Stimulated activated CD4-positive, alpha-beta T cell treated with anti-CD3 and anti-CD28 coated beads, Interleukin-4, amount 100 ng/mL, for 24 hours (primary cell): ENCODE measurements around the gene SCN3A.

Experiments
- DNase-seq: peaks from one replicate; pipeline ENCODE4 v3.0.0-alpha.2; 2020

Gene SCN3A

DNA sequence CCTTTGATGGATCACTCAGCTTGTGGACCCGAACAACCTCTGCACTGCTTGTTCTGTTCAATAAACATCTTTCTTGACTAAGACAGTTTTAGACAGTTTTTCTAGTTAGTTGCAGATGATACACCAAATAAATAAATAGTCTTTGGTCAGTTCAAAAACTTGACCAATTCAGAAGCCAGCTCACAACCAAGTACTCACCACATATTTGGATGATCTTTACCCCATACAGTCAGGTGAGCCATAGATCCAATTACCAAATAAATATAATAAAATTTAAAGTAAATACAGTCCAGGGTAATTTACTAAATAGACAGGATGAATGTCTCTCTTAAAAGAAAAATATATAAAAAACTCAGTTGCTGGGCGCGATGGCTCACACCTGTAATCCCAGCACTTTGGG lies 18.2 kb downstream of the SCN3A start:
- DNase-seq, result no peak

DNA sequence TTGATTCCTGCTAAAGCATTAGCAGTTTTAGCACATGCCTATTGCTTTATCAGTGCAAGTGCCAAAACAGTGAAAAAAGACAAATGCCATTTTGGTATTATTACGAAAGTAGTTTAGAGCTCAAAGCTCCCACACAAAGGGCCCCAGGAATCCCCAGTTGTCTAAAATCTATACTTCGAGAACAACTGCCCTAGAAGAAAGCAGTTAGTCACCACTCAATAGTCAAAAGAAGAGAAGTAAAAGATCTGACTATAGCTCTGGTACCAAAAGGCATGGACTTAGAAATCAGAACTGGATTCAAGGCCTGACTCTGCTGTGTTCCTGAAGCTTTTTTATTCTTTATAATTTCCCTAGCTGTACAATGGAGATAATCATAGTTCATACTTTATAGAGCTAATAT lies 21.8 kb downstream of the SCN3A start:
- no peak for DNase-seq

GRCh38 chr2:165176780-165177179 lies 27.1 kb downstream of the SCN3A start:
- DNase-seq, result no peak

DNA sequence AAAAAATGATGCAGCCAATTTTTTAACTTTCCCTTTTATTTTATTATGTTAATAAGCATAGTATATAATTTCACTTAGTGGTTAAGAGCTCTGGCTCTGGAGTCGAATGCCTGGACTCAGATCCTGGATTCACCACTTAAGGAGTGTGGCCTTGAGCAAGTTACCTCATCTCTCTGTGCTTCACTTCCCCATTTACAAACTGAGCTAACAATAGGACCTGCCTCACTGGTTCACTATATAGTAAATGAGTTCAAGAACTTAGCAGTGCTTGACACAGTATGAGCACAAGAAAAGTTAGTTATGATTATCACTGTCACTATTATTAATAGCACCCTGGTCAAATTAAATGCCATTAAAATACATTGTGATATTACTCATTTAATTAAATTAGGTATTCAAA lies 30.6 kb downstream of the SCN3A start:
- DNase-seq, result no peak

GRCh38 chr2:165164201-165164600 lies 39.6 kb downstream of the SCN3A start:
- no peak for DNase-seq

GRCh38 chr2:165163761-165164160 lies 40.1 kb downstream of the SCN3A start:
- no peak for DNase-seq

DNA sequence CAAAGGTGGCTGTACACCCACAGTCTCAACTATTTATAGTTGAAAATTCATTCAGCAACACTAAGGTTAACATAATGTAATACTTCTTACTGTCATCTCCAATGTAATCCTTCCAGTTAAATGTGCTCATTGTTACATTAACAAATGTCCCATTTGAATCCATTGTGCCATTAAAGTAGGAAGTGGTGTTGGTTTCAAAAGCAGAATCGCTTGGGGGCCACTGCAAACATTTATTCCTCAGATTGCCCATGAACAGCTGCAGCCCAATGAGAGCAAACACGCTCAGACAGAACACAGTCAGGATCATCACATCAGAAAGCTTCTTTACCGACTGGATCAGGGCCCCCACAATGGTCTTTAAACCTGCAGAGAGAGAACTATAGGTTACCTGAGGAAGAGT lies 41.4 kb downstream of the SCN3A start:
- DNase-seq, result no peak

DNA sequence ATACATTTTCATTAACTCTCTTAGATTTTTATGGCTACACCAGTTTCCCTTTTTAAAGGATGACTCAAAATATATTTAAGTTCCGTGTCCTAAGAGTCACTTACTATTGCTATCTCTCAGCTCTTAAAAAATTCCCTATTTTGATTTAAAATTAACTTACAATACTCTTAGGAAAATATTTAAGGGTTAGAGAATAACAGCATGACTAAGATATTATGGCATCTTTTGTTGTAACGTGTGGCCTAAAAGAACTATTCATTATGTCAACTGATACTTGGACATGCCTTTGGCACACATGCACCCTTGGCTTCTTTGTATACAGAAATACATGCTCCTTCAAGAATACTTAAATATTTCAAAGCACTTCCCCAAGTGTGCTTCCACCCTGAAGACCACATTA lies 42.3 kb downstream of the SCN3A start:
- no peak for DNase-seq

- DNase-seq, result no peak
These were observed 46.7 kb downstream of the SCN3A start for GRCh38 chr2:165157160-165157559.

- DNase-seq, result no peak
These were observed 48.7 kb downstream of the SCN3A start for GRCh38 chr2:165155152-165155551.

DNA sequence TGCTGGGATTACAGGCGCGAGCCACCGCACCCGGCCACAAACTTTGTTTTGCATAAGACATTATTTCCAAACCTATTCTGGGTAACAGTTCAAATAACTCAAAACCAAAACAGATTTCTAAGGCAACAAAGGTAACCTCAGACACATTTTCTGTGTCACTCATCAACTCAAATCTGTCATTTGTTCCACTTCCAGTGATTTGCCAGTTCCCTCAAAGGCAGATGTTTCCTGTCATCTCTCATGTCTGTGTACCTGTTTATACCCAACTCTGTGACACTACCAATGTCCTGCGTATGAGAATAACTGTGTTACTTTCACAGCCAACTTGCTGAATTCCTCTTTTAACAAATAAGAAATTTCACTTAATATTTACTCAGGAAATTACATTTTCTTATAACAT lies 54.4 kb downstream of the SCN3A start:
- no peak for DNase-seq

GRCh38 chr2:165147186-165148045 lies 56.4 kb downstream of the SCN3A start:
- no peak for DNase-seq

DNA sequence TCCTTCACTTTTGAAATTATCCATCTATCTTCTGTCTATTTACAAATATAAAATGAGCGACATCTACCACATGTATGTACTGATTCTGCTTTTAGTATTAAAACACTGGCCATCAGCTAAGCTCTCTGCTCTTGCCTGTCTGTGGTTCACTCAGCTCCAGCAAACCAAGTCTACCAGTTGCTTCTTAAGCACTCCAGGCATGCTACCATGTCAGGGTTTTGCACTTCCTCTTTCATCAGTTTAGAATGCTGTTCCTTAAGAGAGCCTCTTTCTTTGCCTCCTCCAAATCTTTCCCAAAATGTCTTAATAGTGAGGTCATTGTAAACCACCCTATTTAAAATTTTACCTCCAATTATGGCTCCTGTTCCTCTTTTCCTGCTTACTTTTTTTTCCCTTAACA lies 59.5 kb downstream of the SCN3A start:
- DNase-seq, result no peak

- no peak for DNase-seq
These were observed 62.1 kb downstream of the SCN3A start for GRCh38 chr2:165141601-165142354.

- DNase-seq, result no peak
These were observed 77.6 kb downstream of the SCN3A start for GRCh38 chr2:165126244-165126643.

DNA sequence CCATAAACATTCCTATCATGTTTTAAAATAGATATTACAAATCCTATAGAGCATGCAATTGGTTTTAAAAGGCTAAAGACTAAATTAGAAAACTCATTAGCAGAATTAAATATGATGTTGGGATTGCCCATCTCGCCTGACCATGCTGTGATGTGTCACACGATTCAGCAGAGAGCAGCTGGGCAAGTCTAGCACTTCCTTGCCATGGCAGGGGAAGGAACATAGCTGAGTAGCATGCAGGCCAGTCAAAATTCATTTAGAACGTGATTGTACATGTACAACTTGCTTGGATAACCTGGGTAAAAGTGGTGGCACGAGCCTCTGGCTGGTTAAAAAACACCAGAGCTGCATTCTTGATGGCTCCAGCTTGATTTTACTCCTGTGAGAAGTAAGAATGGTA lies 81.3 kb downstream of the SCN3A start:
- no peak for DNase-seq

DNA sequence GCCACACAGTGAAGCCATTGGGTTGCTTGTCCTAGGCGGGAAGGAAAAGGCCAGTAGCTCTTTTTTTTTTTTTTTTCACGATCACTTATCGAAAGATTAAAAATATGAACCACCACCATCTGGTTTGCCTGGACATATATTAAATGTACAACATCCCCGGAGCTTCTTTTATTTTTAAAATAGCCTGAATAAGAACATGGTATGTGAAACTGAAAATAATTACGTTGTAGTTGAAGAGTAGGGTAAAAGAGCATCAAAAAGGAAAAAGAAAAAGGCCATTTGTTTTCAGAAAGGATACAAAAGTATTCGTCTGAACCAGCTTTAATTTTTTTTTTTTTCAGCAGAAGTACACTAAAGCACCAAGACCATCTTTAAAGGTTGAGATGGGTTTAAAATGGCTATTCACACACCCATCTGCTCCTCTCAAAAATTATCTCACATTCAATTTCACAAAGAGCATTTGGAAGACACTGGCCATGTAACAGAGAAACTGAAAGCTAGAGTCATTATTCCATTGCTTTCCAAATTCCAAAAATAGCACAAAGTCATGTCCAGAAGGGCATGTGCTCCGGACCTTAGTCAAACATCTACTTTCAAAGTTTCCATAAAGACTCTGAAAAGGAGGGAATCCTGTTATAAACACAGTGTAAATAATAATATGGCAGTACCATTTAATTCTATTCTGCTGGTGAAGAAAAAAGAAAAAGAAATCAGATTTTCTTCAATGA lies 82.9 kb downstream of the SCN3A start:
- DNase-seq, result no peak

- DNase-seq, result no peak
These were observed 88.6 kb downstream of the SCN3A start for GRCh38 chr2:165115258-165115657.

DNA sequence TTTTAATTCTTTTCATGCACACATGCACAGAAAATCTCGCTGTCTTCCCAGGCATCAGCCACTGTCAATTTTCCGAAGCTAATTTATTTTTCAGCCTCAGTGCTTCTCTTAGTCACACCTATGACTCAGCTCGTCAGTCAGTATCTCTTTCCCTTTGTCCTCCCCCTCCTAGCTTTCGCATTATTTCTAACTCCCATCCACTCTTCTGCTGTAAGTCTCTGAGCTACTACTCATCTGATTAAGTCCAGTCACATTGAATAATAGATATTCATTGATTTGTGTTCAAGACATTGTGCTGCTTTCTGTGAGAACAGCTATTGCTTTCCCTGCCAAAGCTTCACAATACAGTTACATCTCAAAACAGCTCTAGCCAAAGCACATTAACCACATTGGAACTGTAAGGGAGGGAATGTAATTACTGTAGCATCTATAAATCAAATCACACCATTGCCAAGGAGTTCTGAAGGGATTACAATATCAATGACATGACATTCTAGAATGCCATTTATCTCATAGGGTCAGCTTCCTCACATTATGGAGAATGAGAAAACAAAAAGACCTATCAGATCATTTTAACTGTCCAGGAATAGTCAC lies 89.4 kb downstream of the SCN3A start:
- DNase-seq, result no peak

DNA sequence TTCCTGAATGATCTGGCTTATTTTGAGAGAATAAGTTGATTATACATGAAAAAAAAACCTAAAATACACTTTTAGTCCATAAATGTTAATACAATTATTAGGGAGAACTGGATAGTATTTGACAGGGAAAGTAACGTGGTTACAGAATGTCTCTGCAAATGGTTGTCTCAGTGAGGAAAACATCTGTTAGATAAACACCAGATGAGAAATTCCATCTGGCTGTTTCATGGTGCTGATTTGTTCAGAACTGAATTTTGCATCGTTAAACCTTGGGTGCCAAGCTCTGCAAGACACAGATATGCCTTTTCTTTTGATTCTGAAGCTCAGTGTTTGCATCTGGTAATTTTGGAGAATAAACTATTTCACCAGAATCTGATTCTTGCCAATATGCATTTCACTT lies 90.4 kb downstream of the SCN3A start:
- no peak for DNase-seq

DNA sequence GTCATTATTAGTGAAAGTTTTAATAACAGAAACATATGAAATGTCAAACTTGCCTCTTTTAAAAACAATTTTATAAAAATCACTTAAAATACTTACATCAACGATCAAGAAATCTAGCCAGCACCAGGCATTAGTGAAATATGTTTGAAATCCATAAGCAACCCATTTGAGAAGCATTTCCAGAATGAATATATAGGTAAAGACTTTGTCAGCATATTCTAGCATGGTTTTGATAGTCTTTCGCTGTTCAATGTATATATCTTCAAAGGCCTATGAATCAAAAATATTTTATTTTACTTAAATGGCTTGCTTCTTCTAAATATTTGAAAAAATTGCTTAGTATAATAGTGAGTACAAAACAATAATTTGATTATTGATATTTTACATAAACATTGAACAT lies 91.1 kb downstream of the SCN3A start:
- no peak for DNase-seq

GRCh38 chr2:165112133-165112573 lies 91.7 kb downstream of the SCN3A start:
- DNase-seq, result no peak

- no peak for DNase-seq
These were observed 93.5 kb downstream of the SCN3A start for GRCh38 chr2:165110394-165110793.
